Neural crest cell (in vitro differentiated cells): ENCODE data around the gene MSN. TPM values are rescaled to one million over a fixed set of nuclear protein-coding genes. Genes with fewer than 3 reads are reported as not detected.
"Not testable (repeated sequence)": the region's sequence is repeated elsewhere in the genome, so short reads cannot be mapped to it uniquely, and the experiment has no call there.

Source experiments
- DNase-seq: peaks from one replicate; pipeline ENCODE4 v3.0.0; 2021; ENCODE audit warnings: low read depth, mixed read lengths, low spot score
- H3K27ac Mint-ChIP-seq: one replicate; pipeline ENCODE4 v1.8.0; 2021; ENCODE audit warnings: mild to moderate bottlenecking, mixed read lengths; ENCODE audit not compliant: unreplicated experiment
- H3K27me3 Mint-ChIP-seq: 2 replicates; pipeline ENCODE4 v1.8.0; 2021; ENCODE audit warnings: low read depth, mild to moderate bottlenecking, mixed read lengths
- H3K36me3 Mint-ChIP-seq: 2 replicates; pipeline ENCODE4 v1.8.0; 2021; ENCODE audit warnings: low read depth, mild to moderate bottlenecking, mixed read lengths
- H3K4me1 Mint-ChIP-seq: 2 replicates; pipeline ENCODE4 v1.8.0; 2021; ENCODE audit warnings: mixed read lengths
- H3K4me3 Mint-ChIP-seq: one replicate; pipeline ENCODE4 v1.8.0; 2021; ENCODE audit warnings: mild to moderate bottlenecking, mixed read lengths
- H3K9me3 Mint-ChIP-seq: 2 replicates; pipeline ENCODE4 v1.8.0; 2021; ENCODE audit warnings: mixed read lengths
- long read RNA-seq: library from polyadenylated mRNA; unstranded; transcript quantifications from one replicate; pipeline ENCODE4 v2.0.0, GENCODE V29; 2020
- total RNA-seq: library from RNA; stranded (reverse); gene quantifications from 2 replicates; pipeline ENCODE4 v1.2.1, GENCODE V29; 2021
- TF ChIP-seq, protein P1 (sequence below): fragments of 200-600 bp; sonication (generic); conservative IDR thresholded peaks from 2 replicates; pipeline ENCODE4 v1.5.0; 2021; ENCODE audit warnings: antibody characterized with exemption, mild to moderate bottlenecking

Gene MSN
- total RNA-seq, result 184 and 185 TPM in 2 replicates
- long read RNA-seq, transcript MSN-201 (13 exons, 3,944 nt), result major isoform, 15 of 55 reads
- long read RNA-seq, partial matches to known transcripts, result 36 of 55 reads
- long read RNA-seq, other reads (novel, unspliced or antisense), result 4 of 55 reads

DNA sequence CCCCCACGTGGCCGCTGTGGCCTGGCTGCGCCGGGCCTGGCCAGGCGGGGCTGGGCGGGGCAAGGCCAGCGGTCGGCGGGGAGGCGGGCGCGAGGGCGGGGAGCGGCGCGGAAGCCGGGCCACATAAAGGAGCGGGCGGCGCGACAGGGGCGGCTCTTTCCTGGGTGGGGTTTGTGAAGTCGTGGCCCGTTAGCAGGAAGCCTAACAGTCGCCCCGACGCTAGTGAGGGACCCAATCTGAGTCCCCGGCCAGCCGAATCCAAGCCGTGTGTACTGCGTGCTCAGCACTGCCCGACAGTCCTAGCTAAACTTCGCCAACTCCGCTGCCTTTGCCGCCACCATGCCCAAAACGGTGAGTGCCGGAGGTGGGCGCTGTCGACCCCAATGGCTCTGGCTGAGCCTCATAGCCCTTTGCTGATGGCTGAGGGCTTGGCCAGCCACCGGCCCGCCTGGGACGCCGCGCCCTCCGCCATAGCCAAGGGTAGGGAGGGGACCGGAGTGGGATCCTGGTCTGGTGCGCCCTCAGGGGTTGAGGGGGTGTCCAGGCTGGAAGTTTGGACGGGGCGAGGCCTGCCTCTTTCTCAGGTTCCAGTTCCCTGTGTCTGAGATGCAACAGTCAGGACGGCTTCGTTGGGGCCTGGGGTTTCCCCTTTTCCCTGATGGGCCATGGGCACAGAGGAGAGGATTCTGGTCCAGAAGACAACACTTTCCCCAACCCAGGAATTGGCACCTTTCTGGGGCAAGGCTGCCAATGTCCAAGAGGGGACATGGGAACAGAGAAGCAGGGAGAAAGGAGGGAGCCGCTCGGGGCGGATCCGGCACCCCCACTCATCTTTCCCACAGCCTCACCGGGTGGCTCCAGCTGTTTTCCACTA is at the start of gene MSN:
Gene MSN (plus strand): TSS at position 152 of the 874 bp plus-strand sequence. CDS start 188 bp downstream, at position 340.
- TF ChIP-seq, protein P1, sequence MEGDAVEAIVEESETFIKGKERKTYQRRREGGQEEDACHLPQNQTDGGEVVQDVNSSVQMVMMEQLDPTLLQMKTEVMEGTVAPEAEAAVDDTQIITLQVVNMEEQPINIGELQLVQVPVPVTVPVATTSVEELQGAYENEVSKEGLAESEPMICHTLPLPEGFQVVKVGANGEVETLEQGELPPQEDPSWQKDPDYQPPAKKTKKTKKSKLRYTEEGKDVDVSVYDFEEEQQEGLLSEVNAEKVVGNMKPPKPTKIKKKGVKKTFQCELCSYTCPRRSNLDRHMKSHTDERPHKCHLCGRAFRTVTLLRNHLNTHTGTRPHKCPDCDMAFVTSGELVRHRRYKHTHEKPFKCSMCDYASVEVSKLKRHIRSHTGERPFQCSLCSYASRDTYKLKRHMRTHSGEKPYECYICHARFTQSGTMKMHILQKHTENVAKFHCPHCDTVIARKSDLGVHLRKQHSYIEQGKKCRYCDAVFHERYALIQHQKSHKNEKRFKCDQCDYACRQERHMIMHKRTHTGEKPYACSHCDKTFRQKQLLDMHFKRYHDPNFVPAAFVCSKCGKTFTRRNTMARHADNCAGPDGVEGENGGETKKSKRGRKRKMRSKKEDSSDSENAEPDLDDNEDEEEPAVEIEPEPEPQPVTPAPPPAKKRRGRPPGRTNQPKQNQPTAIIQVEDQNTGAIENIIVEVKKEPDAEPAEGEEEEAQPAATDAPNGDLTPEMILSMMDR, result no peak
- peak; percentile 39 for DNase-seq
- no peaks in the 10 kb centered on the region for H3K27me3 Mint-ChIP-seq
- peaks cover 4% of the 10 kb centered on the region for H3K9me3 Mint-ChIP-seq
- peaks cover 9% of the 10 kb centered on the region for H3K36me3 Mint-ChIP-seq
- peak within 1 kb of the TSS; percentile 99 for H3K27ac Mint-ChIP-seq
- H3K4me1 Mint-ChIP-seq, result peaks cover 41% of the 10 kb centered on the region
- peak within 1 kb of the TSS; percentile 90 for H3K4me3 Mint-ChIP-seq

DNA sequence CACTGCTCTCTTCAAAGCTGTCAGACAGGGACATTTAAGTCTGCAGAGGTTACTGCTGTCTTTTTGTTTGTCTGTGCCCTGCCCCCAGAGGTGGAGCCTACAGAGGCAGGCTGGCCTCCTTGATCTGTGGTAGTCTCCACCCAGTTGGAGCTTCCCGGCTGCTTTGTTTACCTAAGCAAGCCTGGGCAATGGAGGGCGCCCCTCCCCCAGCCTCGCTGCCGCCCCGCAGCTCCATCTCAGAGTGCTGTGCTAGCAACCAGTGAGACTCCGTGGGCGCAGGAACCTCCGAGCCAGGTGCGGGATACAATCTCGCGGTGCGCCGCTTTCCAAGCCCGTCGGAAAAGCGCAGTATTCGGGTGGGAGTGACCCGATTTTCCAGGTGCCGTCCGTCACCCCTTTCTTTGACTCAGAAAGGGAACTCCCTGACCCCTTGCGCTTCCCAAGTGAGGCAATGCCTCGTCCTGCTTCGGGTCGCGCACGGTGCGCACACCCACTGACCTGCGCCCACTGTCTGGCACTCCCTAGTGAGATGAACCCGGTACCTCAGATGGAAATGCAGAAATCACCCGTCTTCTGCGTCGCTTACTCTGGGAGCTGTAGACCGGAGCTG is 47.3 kb upstream of the MSN start:
- not testable (repeated sequence) for H3K9me3 Mint-ChIP-seq, H3K4me1 Mint-ChIP-seq, DNase-seq, H3K27me3 Mint-ChIP-seq, H3K36me3 Mint-ChIP-seq, H3K27ac Mint-ChIP-seq
- peak overlapping the region; percentile 72 for H3K4me3 Mint-ChIP-seq

DNA sequence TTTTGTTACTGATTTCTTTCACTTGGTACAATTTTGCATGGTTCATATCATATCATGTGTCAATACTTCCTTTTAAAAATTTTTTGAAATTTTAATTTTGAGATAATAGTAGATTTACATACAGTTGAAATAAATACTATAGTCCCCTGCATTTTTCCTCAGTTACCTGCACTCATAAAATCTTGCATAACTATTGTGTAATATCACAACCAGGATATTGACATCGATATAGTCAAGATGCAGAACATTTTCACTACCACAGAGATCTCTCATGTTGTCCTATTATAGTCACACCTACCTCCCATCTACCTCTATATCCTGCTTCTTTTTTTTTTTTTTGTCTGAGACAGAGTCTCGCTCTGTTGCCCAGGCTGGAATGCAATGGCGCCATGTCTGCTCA is 36.7 kb upstream of the MSN start:
- Mint-ChIP-seq H3K9me3 (peaks cover 16% of the 10 kb centered on the region), H3K27ac (no peak overlapping the region), H3K27me3 (no peaks in the 10 kb centered on the region), H3K4me3 (no peak overlapping the region), H3K36me3 (peaks cover 9% of the 10 kb centered on the region), H3K4me1 (no peaks in the 10 kb centered on the region)
- DNase-seq, result no peak
- TF ChIP-seq, protein P1, result no peak

DNA sequence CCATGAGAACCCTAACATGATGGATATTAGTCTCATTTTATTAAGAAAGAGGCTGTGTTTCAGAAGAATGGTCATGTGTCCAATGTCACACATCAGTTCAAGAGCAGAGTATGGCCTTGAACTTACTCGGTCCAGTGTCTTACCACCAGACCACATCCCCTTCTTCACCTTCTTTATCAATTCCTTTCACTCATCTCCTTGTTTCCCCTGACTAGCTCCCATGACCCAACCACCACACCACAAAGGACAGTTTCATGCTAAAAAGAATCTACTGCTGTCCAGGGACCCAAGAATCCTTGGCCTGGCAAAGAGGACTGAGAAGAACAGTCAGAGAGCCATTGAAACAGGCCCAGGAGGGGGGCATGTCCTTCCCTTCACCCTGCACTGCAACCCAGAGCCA is 33.6 kb upstream of the MSN start:
- H3K27me3 Mint-ChIP-seq, result no peaks in the 10 kb centered on the region
- no peak overlapping the region for H3K4me3 Mint-ChIP-seq
- H3K36me3 Mint-ChIP-seq, result peaks cover 5% of the 10 kb centered on the region
- no peak for DNase-seq
- no peaks in the 10 kb centered on the region for H3K4me1 Mint-ChIP-seq
- TF ChIP-seq, protein P1, result no peak
- H3K9me3 Mint-ChIP-seq, result peaks cover 9% of the 10 kb centered on the region
- no peak overlapping the region for H3K27ac Mint-ChIP-seq

DNA sequence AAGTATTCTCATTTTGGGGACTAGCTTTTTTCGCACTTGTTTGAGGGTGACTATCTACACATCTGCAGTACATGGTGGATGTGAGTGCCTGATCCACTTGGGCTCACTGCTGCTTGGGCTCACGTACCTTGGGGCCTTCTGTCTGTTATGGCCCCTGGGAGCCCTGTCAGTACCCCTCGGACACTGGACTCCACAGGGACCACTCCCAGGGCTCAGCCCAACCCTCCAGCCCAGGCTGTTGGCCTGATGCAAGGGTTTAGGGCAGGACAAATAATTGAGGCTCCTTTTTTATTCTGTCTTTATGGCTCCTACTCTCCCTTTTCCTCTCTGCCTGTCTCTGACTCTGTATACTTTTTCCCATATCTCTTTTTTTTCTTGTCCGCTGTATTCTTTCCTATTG is 32.7 kb upstream of the MSN start:
- TF ChIP-seq, protein P1, result no peak
- H3K36me3 Mint-ChIP-seq, result no peaks in the 10 kb centered on the region
- H3K27ac Mint-ChIP-seq, result no peak overlapping the region
- H3K9me3 Mint-ChIP-seq, result peaks cover 7% of the 10 kb centered on the region
- DNase-seq, result no peak
- H3K27me3 Mint-ChIP-seq, result no peaks in the 10 kb centered on the region
- H3K4me3 Mint-ChIP-seq, result no peak overlapping the region
- no peaks in the 10 kb centered on the region for H3K4me1 Mint-ChIP-seq

DNA sequence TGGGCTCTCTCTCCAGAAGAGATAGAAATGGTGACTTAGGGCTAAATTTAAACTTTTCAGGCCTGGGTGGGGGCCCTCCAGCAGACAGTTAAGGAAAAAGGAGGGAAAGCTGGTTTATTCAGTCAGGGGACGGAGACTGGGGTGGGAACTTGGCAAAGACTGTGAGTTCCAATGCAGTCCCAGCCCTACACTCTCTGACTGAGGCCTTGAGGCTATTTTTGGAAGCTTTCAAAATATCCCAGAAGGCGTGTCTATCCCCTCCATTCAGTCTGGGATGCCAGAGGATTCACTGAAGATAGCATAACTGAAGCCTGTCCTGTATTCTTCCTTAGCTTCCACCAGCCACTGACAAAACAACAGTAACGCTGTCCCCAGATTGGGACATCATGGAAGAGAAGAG is 32.1 kb upstream of the MSN start:
- H3K27ac Mint-ChIP-seq, result no peak overlapping the region
- H3K36me3 Mint-ChIP-seq, result no peaks in the 10 kb centered on the region
- H3K9me3 Mint-ChIP-seq, result peaks cover 7% of the 10 kb centered on the region
- DNase-seq, result no peak
- no peaks in the 10 kb centered on the region for H3K27me3 Mint-ChIP-seq
- TF ChIP-seq, protein P1, result no peak
- no peaks in the 10 kb centered on the region for H3K4me1 Mint-ChIP-seq
- H3K4me3 Mint-ChIP-seq, result no peak overlapping the region
